ENCODE measurements around the gene ALKBH3. TPM values are rescaled to one million over a fixed set of nuclear protein-coding genes. Genes with fewer than 3 reads are reported as not detected.
A peak's percentile ranks its signal among the peaks of the same experiment; 100 is the strongest.

The ALKBH3 gene
- total RNA-seq, 2 donors from 2014 or later = 10.5 to 19.8 TPM

- Histone ChIP-seq H3K27ac (peak overlapping the region; percentile 84 to 85), H3K4me3 (no peak overlapping the region), H3K4me1 (peaks cover 0 to 51% of the 10 kb centered on the region in 2 donors), H3K27me3 (no peaks in the 10 kb centered on the region), H3K36me3 (peaks cover 26% of the 10 kb centered on the region), H3K9me3 (no peaks in the 10 kb centered on the region)
- no peak for TF ChIP-seq CTCF (IDR thresholded peaks at IDR 0.05)
- peak; percentile 89 for DNase-seq (ENCODE audit: low spot score)
Measured at GRCh38 chr11:43923406-43924111, 42.9 kb downstream of the ALKBH3 start.

- no peak for DNase-seq (ENCODE audit: low spot score)
- H3K9me3 ChIP-seq = no peaks in the 10 kb centered on the region
Measured at GRCh38 chr11:43924112-43924855, 43.7 kb downstream of the ALKBH3 start.

GRCh38 chr11:43925063-43925931, 44.7 kb downstream of the ALKBH3 start:
- Histone ChIP-seq H3K4me3 (no peak overlapping the region), H3K27me3 (no peaks in the 10 kb centered on the region), H3K9me3 (no peaks in the 10 kb centered on the region), H3K36me3 (peaks cover 14% of the 10 kb centered on the region), H3K27ac (peak overlapping the region; percentile 84 to 85), H3K4me1 (peaks cover 0 to 45% of the 10 kb centered on the region in 2 donors)
- no peak for TF ChIP-seq CTCF (IDR thresholded peaks at IDR 0.05)
- DNase-seq (ENCODE audit: low spot score) = no peak

More at GRCh38 chr11:43924112-43924855, 43.7 kb downstream of the ALKBH3 start:
- Histone ChIP-seq H3K27ac (peak overlapping the region; percentile 84 to 85), H3K36me3 (peaks cover 19% of the 10 kb centered on the region), H3K4me3 (no peak overlapping the region), H3K27me3 (no peaks in the 10 kb centered on the region), H3K4me1 (peaks cover 0 to 51% of the 10 kb centered on the region in 2 donors)
- TF ChIP-seq CTCF (IDR thresholded peaks at IDR 0.05) = no peak

- Histone ChIP-seq H3K27me3 (no peaks in the 10 kb centered on the region), H3K4me1 (peaks cover 0 to 43% of the 10 kb centered on the region in 2 donors), H3K36me3 (peaks cover 8% of the 10 kb centered on the region), H3K27ac (no peak overlapping the region), H3K9me3 (no peaks in the 10 kb centered on the region), H3K4me3 (no peak overlapping the region)
- no peak for TF ChIP-seq CTCF (IDR thresholded peaks at IDR 0.05)
- DNase-seq (ENCODE audit: low spot score) = no peak
Measured at GRCh38 chr11:43925932-43926505, 45.4 kb downstream of the ALKBH3 start.

- no peaks in the 10 kb centered on the region for H3K27me3 ChIP-seq
- no peak for DNase-seq (ENCODE audit: low spot score)
- no peaks in the 10 kb centered on the region for H3K36me3 ChIP-seq
- H3K9me3 ChIP-seq = no peaks in the 10 kb centered on the region
- H3K4me1 ChIP-seq = peaks cover 0 to 32% of the 10 kb centered on the region in 2 donors
- TF ChIP-seq CTCF (IDR thresholded peaks at IDR 0.05) = no peak
- no peak overlapping the region for H3K4me3 ChIP-seq
- H3K27ac ChIP-seq = no peak overlapping the region
Measured at GRCh38 chr11:43927070-43927469, 46.4 kb downstream of the ALKBH3 start.

Measured in right atrium auricular region (tissue), 2 donors.